ENCODE data around the gene GAS7. TPM values are rescaled to one million over a fixed set of nuclear protein-coding genes. Genes with fewer than 3 reads are reported as not detected.

The GAS7 gene
- polyA plus RNA-seq, 1 donor (not counting 4 experiments of a cell fraction or from before 2014, with no cell fraction given): 0.10 TPM

DNA sequence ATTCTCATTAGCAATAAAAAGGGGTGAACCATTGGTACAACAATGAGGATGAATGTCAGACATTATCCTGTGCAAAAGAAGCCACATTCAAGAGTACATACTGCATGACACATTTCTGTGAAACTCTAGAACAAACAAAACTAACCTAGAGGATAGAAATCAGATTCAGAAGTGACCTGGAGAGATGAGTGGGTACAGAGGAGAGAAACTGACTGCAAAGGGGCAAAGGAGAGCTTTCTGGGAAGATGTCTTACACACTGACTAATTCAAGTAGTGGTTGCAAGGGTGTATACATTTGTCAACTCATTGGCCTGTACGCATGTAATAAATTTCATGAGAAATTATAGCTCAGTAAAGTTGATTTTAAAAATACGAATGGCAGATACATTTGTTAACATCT, 115.6 kb downstream of the GAS7 start:
- peaks cover 18% of the 10 kb centered on the region for H3K4me1 ChIP-seq (ENCODE audit: control insufficient read depth, extremely low read depth, insufficient read depth, low read length)
- dilution Hi-C loops (cut with MboI; ENCODE audit: extremely low pct_ligation_motif_present, low sequenced_read_pairs): no loop called here
- no peak for FAIRE-seq

DNA sequence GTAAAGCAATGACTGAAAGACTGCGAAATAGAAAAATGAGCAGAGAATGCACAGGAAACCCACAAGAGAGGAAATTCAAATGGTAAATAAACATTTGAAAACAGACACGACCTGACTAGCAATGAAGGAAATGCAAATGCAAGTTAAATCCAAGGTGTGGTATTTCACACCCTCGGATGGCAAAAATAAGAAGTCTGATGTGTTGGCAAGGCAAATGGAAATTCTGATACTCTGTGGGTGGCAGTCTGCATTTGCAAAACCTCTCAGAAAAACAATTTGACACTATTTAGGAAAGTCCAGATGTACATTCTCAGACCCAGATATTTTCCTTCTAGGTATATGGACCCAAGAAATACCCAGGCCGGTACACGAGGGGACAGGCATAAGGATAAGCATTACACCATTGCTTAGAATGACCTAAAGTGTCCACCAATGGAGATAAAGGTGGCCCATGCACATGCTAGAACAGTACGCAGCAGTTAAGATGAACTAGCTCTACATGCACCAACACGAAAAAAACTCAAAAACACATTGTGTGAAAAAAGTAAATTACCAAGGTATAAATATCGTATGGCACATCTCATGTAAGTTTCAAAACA, 116.7 kb downstream of the GAS7 start:
- no peak overlapping the region for H3K9ac ChIP-seq (ENCODE audit: control insufficient read depth, extremely low read depth, insufficient read depth, low read length)
- no peaks in the 10 kb centered on the region for H3K79me2 ChIP-seq (ENCODE audit: control insufficient read depth, insufficient read depth, low read length)
- H3K4me1 ChIP-seq (ENCODE audit: control insufficient read depth, extremely low read depth, insufficient read depth, low read length): peaks cover 18% of the 10 kb centered on the region
- DNase-seq (ENCODE audit: low read depth, low spot score): no peak
- H4K20me1 ChIP-seq (ENCODE audit: control insufficient read depth, extremely low read depth, insufficient read depth, low read length): no peaks in the 10 kb centered on the region
- no peak for FAIRE-seq
- H3K4me3 ChIP-seq (ENCODE audit: control insufficient read depth in 2 of 3, extremely low read depth in 1 of 3, insufficient read depth in 2 of 3, low read depth in 1 of 3, low read length in 3 of 3): no peak overlapping the region
- no peaks in the 10 kb centered on the region for H3K9me1 ChIP-seq (ENCODE audit: control insufficient read depth, extremely low read depth, insufficient read depth, low read length)
- no peaks in the 10 kb centered on the region for H3K27me3 ChIP-seq (ENCODE audit: control insufficient read depth, extremely low read depth, insufficient read depth, low read length)
- no peak overlapping the region for H3K4me2 ChIP-seq (ENCODE audit: control insufficient read depth, extremely low read depth, insufficient read depth, low read depth, low read length)
- no peaks in the 10 kb centered on the region for H3K36me3 ChIP-seq (ENCODE audit: control insufficient read depth in 2 of 2, extremely low read depth in 1 of 2, insufficient read depth in 2 of 2, low read length in 2 of 2)
- H2AFZ ChIP-seq (ENCODE audit: control insufficient read depth, low read length): no peak overlapping the region
- no peak overlapping the region for H3K27ac ChIP-seq (ENCODE audit: control insufficient read depth, insufficient read depth, low read length)
- H3K9me3 ChIP-seq (ENCODE audit: control insufficient read depth, low read depth, low read length): no peaks in the 10 kb centered on the region
- no peak for TF ChIP-seq EZH2 (IDR thresholded peaks at IDR 0.05; ENCODE audit: low read length)
- TF ChIP-seq, protein P1, sequence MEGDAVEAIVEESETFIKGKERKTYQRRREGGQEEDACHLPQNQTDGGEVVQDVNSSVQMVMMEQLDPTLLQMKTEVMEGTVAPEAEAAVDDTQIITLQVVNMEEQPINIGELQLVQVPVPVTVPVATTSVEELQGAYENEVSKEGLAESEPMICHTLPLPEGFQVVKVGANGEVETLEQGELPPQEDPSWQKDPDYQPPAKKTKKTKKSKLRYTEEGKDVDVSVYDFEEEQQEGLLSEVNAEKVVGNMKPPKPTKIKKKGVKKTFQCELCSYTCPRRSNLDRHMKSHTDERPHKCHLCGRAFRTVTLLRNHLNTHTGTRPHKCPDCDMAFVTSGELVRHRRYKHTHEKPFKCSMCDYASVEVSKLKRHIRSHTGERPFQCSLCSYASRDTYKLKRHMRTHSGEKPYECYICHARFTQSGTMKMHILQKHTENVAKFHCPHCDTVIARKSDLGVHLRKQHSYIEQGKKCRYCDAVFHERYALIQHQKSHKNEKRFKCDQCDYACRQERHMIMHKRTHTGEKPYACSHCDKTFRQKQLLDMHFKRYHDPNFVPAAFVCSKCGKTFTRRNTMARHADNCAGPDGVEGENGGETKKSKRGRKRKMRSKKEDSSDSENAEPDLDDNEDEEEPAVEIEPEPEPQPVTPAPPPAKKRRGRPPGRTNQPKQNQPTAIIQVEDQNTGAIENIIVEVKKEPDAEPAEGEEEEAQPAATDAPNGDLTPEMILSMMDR (optimal IDR thresholded peaks at IDR 0.05 in 1 of 3, IDR thresholded peaks at IDR 0.05 in 1 of 3, conservative IDR thresholded peaks at IDR 0.05 in 1 of 3; ENCODE audit: extremely low read depth in 1 of 3, insufficient read depth in 2 of 3, low read length in 3 of 3): no peak
- dilution Hi-C loops (cut with MboI; ENCODE audit: extremely low pct_ligation_motif_present, low sequenced_read_pairs): no loop called here

More for the DNA sequence above, 115.6 kb downstream of the GAS7 start:
- Histone ChIP-seq H3K79me2 (ENCODE audit: control insufficient read depth, insufficient read depth, low read length) (no peaks in the 10 kb centered on the region), H3K4me2 (ENCODE audit: control insufficient read depth, extremely low read depth, insufficient read depth, low read depth, low read length) (no peak overlapping the region), H4K20me1 (ENCODE audit: control insufficient read depth, extremely low read depth, insufficient read depth, low read length) (no peaks in the 10 kb centered on the region), H3K9ac (ENCODE audit: control insufficient read depth, extremely low read depth, insufficient read depth, low read length) (no peak overlapping the region), H2AFZ (ENCODE audit: control insufficient read depth, low read length) (no peak overlapping the region), H3K27ac (ENCODE audit: control insufficient read depth, insufficient read depth, low read length) (no peak overlapping the region), H3K27me3 (ENCODE audit: control insufficient read depth, extremely low read depth, insufficient read depth, low read length) (no peaks in the 10 kb centered on the region), H3K4me3 (ENCODE audit: control insufficient read depth in 2 of 3, extremely low read depth in 1 of 3, insufficient read depth in 2 of 3, low read depth in 1 of 3, low read length in 3 of 3) (no peak overlapping the region), H3K36me3 (ENCODE audit: control insufficient read depth in 2 of 2, extremely low read depth in 1 of 2, insufficient read depth in 2 of 2, low read length in 2 of 2) (no peaks in the 10 kb centered on the region), H3K9me3 (ENCODE audit: control insufficient read depth, low read depth, low read length) (no peaks in the 10 kb centered on the region), H3K9me1 (ENCODE audit: control insufficient read depth, extremely low read depth, insufficient read depth, low read length) (no peaks in the 10 kb centered on the region)
- DNase-seq (ENCODE audit: low read depth, low spot score): no peak
- TF ChIP-seq EZH2 (IDR thresholded peaks at IDR 0.05; ENCODE audit: low read length): no peak
- TF ChIP-seq, protein P1 (optimal IDR thresholded peaks at IDR 0.05 in 1 of 3, IDR thresholded peaks at IDR 0.05 in 1 of 3, conservative IDR thresholded peaks at IDR 0.05 in 1 of 3; ENCODE audit: extremely low read depth in 1 of 3, insufficient read depth in 2 of 3, low read length in 3 of 3): no peak

Data from keratinocyte (primary cell).